Measurements from ENCODE around the gene VLDLR. TPM values are rescaled to one million over a fixed set of nuclear protein-coding genes. Genes with fewer than 3 reads are reported as not detected.

Gene VLDLR
- total and polyA plus RNA-seq, 2 of the 13 experiments (the other 11 are each of a cell fraction or from before 2014, with no cell fraction given) = 3.4 to 10.5 TPM

- H3K36me3 ChIP-seq (replicated peaks in 1 of 2; ENCODE audit: control insufficient read depth in 1 of 2, insufficient read depth in 2 of 2, low read length in 2 of 2) = peaks cover 0 to 8% of the 10 kb centered on the region in 2 experiments; a peak in 3 of 5 replicates
- H3K27me3 ChIP-seq (ENCODE audit: control insufficient read depth in 1 of 2, insufficient read depth in 2 of 2, low read length in 2 of 2) = no peaks in the 10 kb centered on the region
- ChIA-PET POLR2A (no interaction called here), CTCF (ENCODE audit: low intra/inter-chr PET ratio, low total read pairs) (no interaction called here)
- 100% methylated on average over 3 of the region's 3 CpGs for WGBS (ENCODE audit: low lambda C conversion rate)
- ATAC-seq (no peak), DNase-seq (ENCODE audit: low spot score) (no peak), FAIRE-seq (no peak)
- no peaks in the 10 kb centered on the region for H4K20me1 ChIP-seq (ENCODE audit: insufficient read depth, low read length)
- no peaks in the 10 kb centered on the region for H3K9me3 ChIP-seq (ENCODE audit: low read length)
- intact Hi-C loops (cut with micrococcal nuclease; ENCODE audit: unreplicated experiment) = no loop called here
- no peak overlapping the region for H3K27ac ChIP-seq (ENCODE audit: extremely low read length, insufficient read depth, low read length)
- H3K4me2 ChIP-seq (ENCODE audit: low read depth, low read length) = no peak overlapping the region
- BruUV-seq (replicated peaks) = no TSS peak
- no peaks in the 10 kb centered on the region for H3K4me1 ChIP-seq (ENCODE audit: insufficient read depth, low read length)
- H2AFZ ChIP-seq (ENCODE audit: low read length) = no peak overlapping the region
- in situ Hi-C loops (cut with HindIII; ENCODE audit: extremely low pct_ligation_motif_present, low pct_unique_long_range_greater_than_20kb) = no loop called here
- H3K79me2 ChIP-seq (ENCODE audit: insufficient read depth, low read length) = no peaks in the 10 kb centered on the region
- H3K4me3 ChIP-seq (replicated peaks in 1 of 3; ENCODE audit: insufficient read depth in 1 of 3, low read depth in 2 of 3, low read length in 3 of 3) = no peak overlapping the region
- H3K9ac ChIP-seq (ENCODE audit: insufficient read depth, low read depth, low read length) = no peak overlapping the region
- TF ChIP-seq ZNF343 (CRISPR knock-in tag; IDR thresholded peaks at IDR 0.05) (no peak), HDAC1 (CRISPR knock-in tag; IDR thresholded peaks at IDR 0.05) (no peak)
Measured at GRCh38 chr9:2655411-2655901, 33.9 kb downstream of the VLDLR start.

- Histone ChIP-seq H3K4me2 (ENCODE audit: low read depth, low read length) (no peak overlapping the region), H3K9ac (ENCODE audit: insufficient read depth, low read depth, low read length) (no peak overlapping the region), H3K4me3 (replicated peaks in 1 of 3; ENCODE audit: insufficient read depth in 1 of 3, low read depth in 2 of 3, low read length in 3 of 3) (no peak overlapping the region), H3K4me1 (ENCODE audit: insufficient read depth, low read length) (no peaks in the 10 kb centered on the region), H3K27ac (ENCODE audit: extremely low read length, insufficient read depth, low read length) (no peak overlapping the region), H4K20me1 (ENCODE audit: insufficient read depth, low read length) (no peaks in the 10 kb centered on the region), H3K9me3 (ENCODE audit: low read length) (no peaks in the 10 kb centered on the region), H2AFZ (ENCODE audit: low read length) (no peak overlapping the region), H3K36me3 (replicated peaks in 1 of 2; ENCODE audit: control insufficient read depth in 1 of 2, insufficient read depth in 2 of 2, low read length in 2 of 2) (peaks cover 0 to 4% of the 10 kb centered on the region in 2 experiments; a peak in 3 of 5 replicates), H3K27me3 (ENCODE audit: control insufficient read depth in 1 of 2, insufficient read depth in 2 of 2, low read length in 2 of 2) (no peaks in the 10 kb centered on the region), H3K79me2 (ENCODE audit: insufficient read depth, low read length) (no peaks in the 10 kb centered on the region)
- no peak for FAIRE-seq
- POLR2A ChIA-PET = no interaction called here
- intact Hi-C loops (cut with micrococcal nuclease; ENCODE audit: unreplicated experiment) = no loop called here
- DNase-seq (ENCODE audit: low spot score) = no peak
- ATAC-seq = no peak
- WGBS (ENCODE audit: low lambda C conversion rate) = 91% methylated on average over 9 of the region's 9 CpGs
- no TSS peak for BruUV-seq (replicated peaks)
- in situ Hi-C loops (cut with HindIII; ENCODE audit: extremely low pct_ligation_motif_present, low pct_unique_long_range_greater_than_20kb) = no loop called here
- CTCF ChIA-PET (ENCODE audit: low intra/inter-chr PET ratio, low total read pairs) = no interaction called here
- TF ChIP-seq RELA (CRISPR knock-in tag; IDR thresholded peaks at IDR 0.05) (no peak), DNMT1 (CRISPR knock-in tag; IDR thresholded peaks at IDR 0.05) (no peak), SRF (IDR thresholded peaks at IDR 0.05; ENCODE audit: low read depth, low read length) (no peak), LRRFIP1 (CRISPR knock-in tag; conservative IDR thresholded peaks at IDR 0.05) (no peak), ZBTB43 (CRISPR knock-in tag; conservative IDR thresholded peaks at IDR 0.05) (no peak), ZNF512B (CRISPR knock-in tag; IDR thresholded peaks at IDR 0.05; ENCODE audit: borderline replicate concordance) (no peak), MTERF4 (CRISPR knock-in tag; IDR thresholded peaks at IDR 0.05) (no peak), KLF13 (CRISPR knock-in tag; IDR thresholded peaks at IDR 0.05) (no peak), PRMT3 (CRISPR knock-in tag; IDR thresholded peaks at IDR 0.05; ENCODE audit: borderline replicate concordance, low read depth) (no peak)
Measured at GRCh38 chr9:2657427-2657826, 35.8 kb downstream of the VLDLR start.
